K562 (cell line): ENCODE measurements around the gene PCDHGB5. TPM values are rescaled to one million over a fixed set of nuclear protein-coding genes. Genes with fewer than 3 reads are reported as not detected.

Experiments used
- ATAC-seq: fragments of 200-7000 bp; cut with Tn5 transposase; 3 replicates; pipeline ENCODE4 v1.9.1; 2020; ENCODE audit warnings: moderate library complexity
- BruUV-seq: library from RNA; stranded (reverse); fragments of 400-500 nt; replicated peaks from 2 replicates; lab custom pipeline; 2021; lab: Mats Ljungman, UMichigan
- CTCF ChIA-PET: fragments of 300-600 bp; formaldehyde crosslinking; extraction: SDS; loops from one replicate; lab custom pipeline; 2021; ENCODE audit warnings: low intra/inter-chr PET ratio; lab: Yijun Ruan, JAX
- POLR2A ChIA-PET: fragments of 300-600, 350-650 bp; sonication (Branson Sonifier 250); formaldehyde crosslinking; extraction: SDS; loops from one replicate; lab custom pipeline; 2021; ENCODE audit warnings: antibody characterized with exemption, inconsistent platforms; lab: Yijun Ruan, JAX
- DNase-seq, 4 experiments: peaks; one replicate each; pipeline versions ENCODE4 v3.0.0 to v3.0.0-alpha.2; 2011 to 2018; ENCODE audit warnings: low spot score in 3 of 4, mixed read lengths in 3 of 4; ENCODE audit errors: extremely low read depth in 1 of 4
- FAIRE-seq: peaks from 2 replicates; lab custom pipeline; 2011; peaks lifted over from hg19 to GRCh38; lab: Jason Lieb, UNC
- H2AFZ ChIP-seq: 2 replicates; pipeline ENCODE4 v1.6.0; 2011; ENCODE audit warnings: low read depth, low read length, control low read depth, inconsistent platforms
- H3K27ac ChIP-seq: fragments of 200-600 bp; 3 replicates; pipeline ENCODE4 v1.8.0; 2011; ENCODE audit warnings: low read depth, mild to moderate bottlenecking, control low read depth, inconsistent platforms, low read length, moderate library complexity, mixed read lengths; ENCODE audit errors: extremely low read depth
- H3K27me3 ChIP-seq, 2 experiments: fragments of 300-600 bp in 1 of 2; 2 replicates in 1 of 2; 3 replicates in 1 of 2; pipeline versions ENCODE4 v1.6.0 to v1.8.0; 2011; ENCODE audit warnings: inconsistent platforms in 2 of 2, low read length in 2 of 2, mild to moderate bottlenecking in 1 of 2, mixed read lengths in 1 of 2, moderate library complexity in 1 of 2; ENCODE audit not compliant: control insufficient read depth in 2 of 2, insufficient read depth in 2 of 2
- H3K36me3 ChIP-seq: fragments of 300-600 bp; 3 replicates; pipeline ENCODE4 v1.8.0; 2011; ENCODE audit warnings: mild to moderate bottlenecking, low read length, inconsistent platforms; ENCODE audit not compliant: control insufficient read depth, insufficient read depth
- H3K4me1 ChIP-seq, 2 experiments: fragments of 200-600 bp in 1 of 2; replicated peaks in 1 of 2; 2 replicates in 1 of 2; 3 replicates in 1 of 2; pipeline versions ENCODE4 v1.5.1 to v1.8.0; 2011; ENCODE audit warnings: inconsistent platforms in 2 of 2, low read length in 2 of 2, mild to moderate bottlenecking in 1 of 2, mixed read lengths in 1 of 2, moderate library complexity in 1 of 2; ENCODE audit not compliant: control insufficient read depth in 2 of 2, insufficient read depth in 2 of 2
- H3K4me2 ChIP-seq: 2 replicates; pipeline ENCODE4 v1.6.1; 2011; ENCODE audit warnings: low read length, control low read depth, inconsistent platforms, mixed read lengths; ENCODE audit not compliant: insufficient read depth
- H3K4me3 ChIP-seq: fragments of 200-600 bp; sonication (generic), shearing (Covaris generic); 2 replicates; pipeline ENCODE4 v1.5.1; 2016; ENCODE audit warnings: control low read depth, inconsistent platforms
- H3K79me2 ChIP-seq: fragments of 200-600 bp; 3 replicates; pipeline ENCODE4 v1.8.0; 2011; ENCODE audit warnings: low read length, inconsistent platforms; ENCODE audit not compliant: control insufficient read depth, insufficient read depth
- H3K9ac ChIP-seq, 2 experiments: 2 replicates each; pipeline versions ENCODE4 v1.6.0 to v1.6.1; 2011; ENCODE audit warnings: low read depth in 2 of 2, low read length in 2 of 2, control low read depth in 1 of 2, inconsistent platforms in 1 of 2, mild to moderate bottlenecking in 1 of 2, mixed read lengths in 1 of 2; ENCODE audit not compliant: insufficient read depth in 1 of 2
- H3K9me1 ChIP-seq: one replicate; pipeline ENCODE4 v1.6.0; 2011; ENCODE audit warnings: inconsistent platforms, mild to moderate bottlenecking, low read length, moderate library complexity; ENCODE audit not compliant: control insufficient read depth, insufficient read depth
- H3K9me3 ChIP-seq: replicated peaks from 2 replicates; pipeline ENCODE4 v1.5.1; 2011; ENCODE audit warnings: low read depth, low read length, inconsistent platforms; ENCODE audit not compliant: control insufficient read depth, insufficient read depth
- H4K20me1 ChIP-seq: replicated peaks from 2 replicates; pipeline ENCODE4 v1.6.1; 2011; ENCODE audit warnings: low read length, inconsistent platforms, mixed read lengths; ENCODE audit not compliant: control insufficient read depth, insufficient read depth
- CTBP1 ChIP-seq: fragments of 450-650 bp; IDR thresholded peaks from 2 replicates; pipeline ENCODE4 v1.6.1; 2016; ENCODE audit warnings: borderline replicate concordance
- DMBX1 ChIP-seq: fragments of 250-450 bp; sonication (Bioruptor Pico); IDR thresholded peaks from 2 replicates; pipeline ENCODE4 v1.8.0; 2022; ENCODE audit warnings: inconsistent platforms, mild to moderate bottlenecking, moderate library complexity, borderline replicate concordance
- FOXA1 ChIP-seq: fragments of 450-650 bp; IDR thresholded peaks from 2 replicates; pipeline ENCODE4 v1.6.1; 2016; ENCODE audit warnings: mild to moderate bottlenecking, borderline replicate concordance
- GABPB2 ChIP-seq: fragments of 250-450 bp; sonication (Bioruptor Pico); conservative IDR thresholded peaks from 2 replicates; pipeline ENCODE4 v1.5.1; 2021; ENCODE audit warnings: mild to moderate bottlenecking
- HCFC1 ChIP-seq: IDR thresholded peaks from 2 replicates; pipeline ENCODE4 v1.6.1; 2012; ENCODE audit warnings: low read depth, low read length, improper control_type of control experiment
- IRF9 ChIP-seq: fragments of 450-650 bp; IDR thresholded peaks from 2 replicates; pipeline ENCODE4 v1.6.1; 2016; ENCODE audit warnings: missing biosample characterization, missing genetic modification characterization
- KLF16 ChIP-seq: IDR thresholded peaks from 2 replicates; pipeline ENCODE4 v1.6.1; 2016; ENCODE audit warnings: antibody characterized with exemption
- MAZ ChIP-seq, 2 experiments: fragments of 450-650 bp in 1 of 2; sonication (generic) in 1 of 2; formaldehyde crosslinking; IDR thresholded peaks in 1 of 2; conservative IDR thresholded peaks in 1 of 2; 2 replicates each; pipeline versions ENCODE4 v1.4.0 to v1.5.0; 2020; ENCODE audit warnings: mild to moderate bottlenecking in 1 of 2, missing genetic modification reagents in 1 of 2
- NFIX ChIP-seq: fragments of 250-450 bp; sonication (Bioruptor Pico); IDR thresholded peaks from 2 replicates; pipeline ENCODE4 v1.4.0; 2020; ENCODE audit warnings: low read depth, mild to moderate bottlenecking, moderate library complexity
- NFYB ChIP-seq: IDR thresholded peaks from 2 replicates; pipeline ENCODE4 v1.6.1; 2011; ENCODE audit warnings: mild to moderate bottlenecking, moderate library complexity; ENCODE audit not compliant: insufficient read length; ENCODE audit errors: extremely low read depth
- PBX2 ChIP-seq, 2 experiments: IDR thresholded peaks in 1 of 2; conservative IDR thresholded peaks in 1 of 2; 2 replicates each; pipeline ENCODE4 v1.6.1; 2016; ENCODE audit warnings: low read depth in 2 of 2, mild to moderate bottlenecking in 1 of 2, missing compliant biosample characterization in 1 of 2, missing genetic modification characterization in 1 of 2, moderate library complexity in 1 of 2
- PYGO2 ChIP-seq: fragments of 450-650 bp; IDR thresholded peaks from 2 replicates; pipeline ENCODE4 v1.6.1; 2016; ENCODE audit warnings: mild to moderate bottlenecking, missing genetic modification characterization, moderate library complexity, missing compliant biosample characterization
- SMC3 ChIP-seq: conservative IDR thresholded peaks from 2 replicates; pipeline ENCODE4 v1.6.1; 2011; ENCODE audit warnings: low read depth, low read length, improper control_type of control experiment; ENCODE audit not compliant: insufficient read depth
- SNRNP70 ChIP-seq: fragments of 200-400 bp; formaldehyde crosslinking; optimal IDR thresholded peaks from 2 replicates; pipeline ENCODE3; 2017; ENCODE audit warnings: low read depth, low read length
- SRF ChIP-seq, 2 experiments: fragments of 250-450, 450-650 bp in 1 of 2; sonication (Bioruptor Pico) in 1 of 2; sonication (generic) in 1 of 2; formaldehyde crosslinking; IDR thresholded peaks; 2 replicates each; pipeline versions ENCODE4 v1.5.0 to v1.5.1; 2020 to 2022; ENCODE audit warnings: mild to moderate bottlenecking in 1 of 2, missing genetic modification reagents in 1 of 2
- THRAP3 ChIP-seq: fragments of 450-650 bp; IDR thresholded peaks from 2 replicates; pipeline ENCODE4 v1.6.1; 2016; ENCODE audit warnings: mild to moderate bottlenecking, inconsistent platforms, borderline replicate concordance
- ZNF165 ChIP-seq: fragments of 250-450 bp; sonication (Bioruptor Pico); IDR thresholded peaks from 2 replicates; pipeline ENCODE4 v1.4.0; 2020; ENCODE audit warnings: borderline replicate concordance
- ZNF780A ChIP-seq: fragments of 250-450 bp; sonication (Bioruptor Pico); IDR thresholded peaks from 2 replicates; pipeline ENCODE4 v1.5.0; 2021; ENCODE audit warnings: mild to moderate bottlenecking
- WGBS: fragments of 100-300 bp; shearing (Covaris generic); methylation state at CpG from one replicate; pipeline ENCODE4 v1.1.6; 2016; ENCODE audit warnings: low coverage, mixed read lengths; ENCODE audit not compliant: insufficient coverage; ENCODE audit errors: missing lambda C conversion rate; 5-methylcytosine and 5-hydroxymethylcytosine counted together
- in situ Hi-C: fragments of 300-500 bp; cut with MboI; formaldehyde crosslinking; loops from 4 replicates; pipeline ENCODE4 v1.15.0; 2018; ENCODE audit warnings: inconsistent platforms, mixed read lengths
- intact Hi-C: fragments of 100-400 bp; cut with micrococcal nuclease; formaldehyde crosslinking; loops from 2 replicates; pipeline ENCODE4 v1.14.2; 2022
- polyA plus RNA-seq, 8 experiments: library from polyadenylated mRNA; depleted of rRNA in 4 of 8; stranded (reverse) in 5 of 8; unstranded in 3 of 8; fragments of >200 nt; fragmentation: Nextera tagmentation in 2 of 8; fragmentation: Illumina TruSeq in 1 of 8; extraction: Ambion mirVana in 2 of 8; extraction: Trizol in 1 of 8; gene quantifications; 2 replicates each; pipeline versions ENCODE4 v1.2.1 to v1.2.3, GENCODE V29; 2011 to 2014; ENCODE audit warnings: inconsistent platforms in 1 of 8, missing spikeins in 1 of 8
- total RNA-seq, 7 experiments: library from RNA; depleted of rRNA in 6 of 7; stranded (reverse); fragments of >200 nt in 6 of 7; fragmentation: Illumina TruSeq in 2 of 7; extraction: Trizol in 2 of 7; gene quantifications; 2 replicates each; pipeline versions ENCODE4 v1.2.1 to v1.2.3, GENCODE V29; 2011 to 2021; ENCODE audit warnings: low replicate concordance in 1 of 7

PCDHGB5 gene
- total and polyA plus RNA-seq, 9 of the 15 experiments (the other 6 are each of a cell fraction or from before 2014, with no cell fraction given): 0.05 to 0.29 (median 0.12) TPM; not detected in 2

DNA sequence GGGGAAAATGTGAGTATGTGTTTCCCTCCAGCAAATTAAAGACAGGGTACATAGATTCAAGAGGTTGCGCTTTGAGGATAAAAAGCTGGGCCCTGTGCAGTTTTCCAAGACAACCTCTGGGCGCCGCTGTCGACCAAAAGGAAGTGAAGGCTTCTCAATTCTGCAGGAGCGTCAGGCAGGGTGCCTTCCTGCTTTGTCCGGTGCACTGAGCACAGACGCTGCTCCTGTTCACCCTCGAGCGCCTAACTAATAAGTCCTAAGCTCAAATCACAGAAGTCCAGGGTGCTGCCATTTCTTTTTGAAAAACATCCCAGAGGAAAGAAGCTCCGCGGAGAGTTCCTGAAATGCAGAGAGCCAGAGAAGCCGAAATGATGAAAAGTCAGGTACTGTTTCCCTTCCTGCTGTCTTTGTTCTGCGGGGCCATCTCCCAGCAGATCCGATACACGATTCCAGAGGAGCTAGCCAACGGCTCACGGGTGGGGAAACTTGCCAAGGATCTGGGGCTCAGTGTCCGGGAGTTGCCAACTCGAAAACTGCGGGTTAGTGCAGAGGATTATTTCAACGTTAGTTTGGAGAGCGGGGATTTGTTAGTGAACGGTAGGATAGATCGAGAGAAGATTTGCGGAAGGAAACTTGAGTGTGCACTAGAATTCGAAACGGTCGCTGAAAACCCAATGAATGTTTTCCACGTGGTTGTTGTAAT lies 47.7 kb upstream of the PCDHGB5 start, which contains the start of gene PCDHGB1:
PCDHGB1 (plus strand) TSS at position 183 of the 703 bp plus-strand sequence; CDS start at position 345, 162 bp downstream.
- Histone ChIP-seq H3K4me2 (peak within 1 kb of the TSS; percentile 77), H3K79me2 (no peaks in the 10 kb centered on the region), H3K4me1 (peaks cover 0 to 2% of the 10 kb centered on the region in 2 experiments; a peak in 2 of 5 replicates), H3K9ac (peak within 1 kb of the TSS in 1 of 2 experiments; percentile 83; a peak in 1 of 4 replicates), H3K9me1 (no peaks in the 10 kb centered on the region), H3K27ac (no peak within 1 kb of the TSS), H2AFZ (peak within 1 kb of the TSS; percentile 87), H3K36me3 (no peaks in the 10 kb centered on the region), H3K4me3 (peak within 1 kb of the TSS; percentile 43), H4K20me1 (no peaks in the 10 kb centered on the region), H3K9me3 (no peaks in the 10 kb centered on the region), H3K27me3 (peaks cover 0 to 12% of the 10 kb centered on the region in 2 experiments; a peak in 3 of 5 replicates)
- peak; percentile 99 for ATAC-seq
- ChIA-PET CTCF (interaction anchor here (0.6 to 1.5 kb wide), 7 partner anchors 12 to 1483 kb away, joined by 3 to 9 read pairs (median 4); partner anchors contain the start of gene PCDHGA2), POLR2A (interaction anchor here (0.5 to 1.2 kb wide), 4 partner anchors 20 to 521 kb away, joined by 3 read pairs; no protein-coding TSS in a partner anchor)
- TSS peak; percentile 42 for BruUV-seq
- in situ Hi-C loops: no loop called here
- intact Hi-C loops: no loop called here
- FAIRE-seq: peak; percentile 86
- 3% methylated on average over 29 of the region's 29 CpGs for WGBS
- DNase-seq: peak; percentile 44 to 75 (median 62)
- no peak for TF ChIP-seq ZNF165 (CRISPR knock-in tag)
- TF ChIP-seq HCFC1: no peak
- TF ChIP-seq SMC3: 0 out of 2 replicates have a peak, but pooled peaks have one; percentile 15
- no peak for TF ChIP-seq PBX2 (CRISPR knock-in tag; IDR thresholded peaks at IDR 0.05; ENCODE audit: low read depth)
- TF ChIP-seq PBX2 (tag; conservative IDR thresholded peaks at IDR 0.05; ENCODE audit: low read depth): no peak
- TF ChIP-seq FOXA1: no peak
- 0 out of 2 replicates have a peak, but pooled peaks have one; percentile 12 for TF ChIP-seq CTBP1
- TF ChIP-seq IRF9 (tag): no peak
- no peak for TF ChIP-seq KLF16
- TF ChIP-seq ZNF780A (CRISPR knock-in tag): no peak
- TF ChIP-seq SRF (CRISPR knock-in tag; IDR thresholded peaks at IDR 0.05): no peak
- TF ChIP-seq GABPB2 (CRISPR knock-in tag): no peak
- no peak for TF ChIP-seq NFYB
- peak in 1 of 2 experiments; percentile 40; a peak in 1 of 4 replicates for TF ChIP-seq MAZ (CRISPR knock-in tag; conservative IDR thresholded peaks at IDR 0.05 in 1 of 2, IDR thresholded peaks at IDR 0.05 in 1 of 2)
- TF ChIP-seq DMBX1 (CRISPR knock-in tag): no peak
- no peak for TF ChIP-seq PYGO2 (tag)
- no peak for TF ChIP-seq THRAP3
- no peak for TF ChIP-seq NFIX
- TF ChIP-seq SNRNP70: no peak
